ENCODE measurements around the gene AGAP1. TPM values are rescaled to one million over a fixed set of nuclear protein-coding genes. Genes with fewer than 3 reads are reported as not detected.
A peak's percentile ranks its signal among the peaks of the same experiment; 100 is the strongest.

Gene AGAP1
- polyA plus RNA-seq, 1 experiment: 12.4 TPM

GRCh38 chr2:235713189-235713588 lies 219.3 kb downstream of the AGAP1 start:
- Histone ChIP-seq H3K4me3 (ENCODE audit: low read depth, low read length) (no peak overlapping the region), H3K27me3 (ENCODE audit: control insufficient read depth, insufficient read depth, low read length) (no peaks in the 10 kb centered on the region), H3K27ac (ENCODE audit: low read depth, low read length) (no peak overlapping the region), H3K9me3 (ENCODE audit: control insufficient read depth, insufficient read depth, low read length) (no peaks in the 10 kb centered on the region)
- POLR2A ChIA-PET: no interaction called here
- no peak for DNase-seq (ENCODE audit: low read depth, low spot score)
- CTCF ChIA-PET: interaction anchor here (1.8 kb wide), 1 partner anchor 33 kb away, joined by 11 read pairs; no protein-coding TSS in a partner anchor
- TF ChIP-seq CTCF (IDR thresholded peaks at IDR 0.05; ENCODE audit: low read depth, low read length): no peak

- H3K27ac ChIP-seq (ENCODE audit: low read depth, low read length): no peak overlapping the region
- no peak overlapping the region for H3K4me3 ChIP-seq (ENCODE audit: low read depth, low read length)
- no peaks in the 10 kb centered on the region for H3K9me3 ChIP-seq (ENCODE audit: control insufficient read depth, insufficient read depth, low read length)
- no peak for DNase-seq (ENCODE audit: low read depth, low spot score)
- no peak for TF ChIP-seq CTCF (IDR thresholded peaks at IDR 0.05; ENCODE audit: low read depth, low read length)
- POLR2A ChIA-PET: no interaction called here
- CTCF ChIA-PET: interaction anchor here (1.0 kb wide), 1 partner anchor 120 kb away, joined by 3 read pairs; no protein-coding TSS in a partner anchor
- no peaks in the 10 kb centered on the region for H3K27me3 ChIP-seq (ENCODE audit: control insufficient read depth, insufficient read depth, low read length)
Measured at GRCh38 chr2:235715601-235716000, 221.8 kb downstream of the AGAP1 start.

- Histone ChIP-seq H3K9me3 (ENCODE audit: control insufficient read depth, insufficient read depth, low read length) (no peaks in the 10 kb centered on the region), H3K4me3 (ENCODE audit: low read depth, low read length) (no peak overlapping the region), H3K27ac (ENCODE audit: low read depth, low read length) (no peak overlapping the region), H3K27me3 (ENCODE audit: control insufficient read depth, insufficient read depth, low read length) (no peaks in the 10 kb centered on the region)
- ChIA-PET POLR2A (no interaction called here), CTCF (interaction anchor here (3.2 kb wide), 1 partner anchor 29 kb away, joined by 13 read pairs; no protein-coding TSS in a partner anchor)
- no peak for DNase-seq (ENCODE audit: low read depth, low spot score)
- no peak for TF ChIP-seq CTCF (IDR thresholded peaks at IDR 0.05; ENCODE audit: low read depth, low read length)
Measured at GRCh38 chr2:235716875-235717496, 223.1 kb downstream of the AGAP1 start.

GRCh38 chr2:235719146-235719942 lies 225.5 kb downstream of the AGAP1 start:
- Histone ChIP-seq H3K27me3 (ENCODE audit: control insufficient read depth, insufficient read depth, low read length) (no peaks in the 10 kb centered on the region), H3K9me3 (ENCODE audit: control insufficient read depth, insufficient read depth, low read length) (no peaks in the 10 kb centered on the region), H3K4me3 (ENCODE audit: low read depth, low read length) (no peak overlapping the region), H3K27ac (ENCODE audit: low read depth, low read length) (peak overlapping the region; percentile 11)
- ChIA-PET POLR2A (no interaction called here), CTCF (interaction anchor here (3.2 kb wide), 1 partner anchor 27 kb away, joined by 13 read pairs; no protein-coding TSS in a partner anchor)
- DNase-seq (ENCODE audit: low read depth, low spot score): no peak
- no peak for TF ChIP-seq CTCF (IDR thresholded peaks at IDR 0.05; ENCODE audit: low read depth, low read length)

- Histone ChIP-seq H3K27ac (ENCODE audit: low read depth, low read length) (no peak overlapping the region), H3K9me3 (ENCODE audit: control insufficient read depth, insufficient read depth, low read length) (no peaks in the 10 kb centered on the region), H3K27me3 (ENCODE audit: control insufficient read depth, insufficient read depth, low read length) (no peaks in the 10 kb centered on the region), H3K4me3 (ENCODE audit: low read depth, low read length) (no peak overlapping the region)
- ChIA-PET POLR2A (interaction anchor here (0.7 kb wide), 1 partner anchor 233 kb away, joined by 3 read pairs; no protein-coding TSS in a partner anchor), CTCF (interaction anchor here (0.6 to 4.5 kb wide), 2 partner anchors 25 kb away, joined by 3 to 24 read pairs; no protein-coding TSS in a partner anchor)
- no peak for TF ChIP-seq CTCF (IDR thresholded peaks at IDR 0.05; ENCODE audit: low read depth, low read length)
- DNase-seq (ENCODE audit: low read depth, low spot score): no peak
Measured at GRCh38 chr2:235721625-235722024, 227.8 kb downstream of the AGAP1 start.

Measured in AG04450 (cell line).